Upper lobe of left lung (tissue), 4 donors: Measurements from ENCODE around the gene OR13C8.
"Not testable (repeated sequence)": the region's sequence is repeated elsewhere in the genome, so short reads cannot be mapped to it uniquely, and the experiment has no call there.

Experiments used
- CTCF ChIP-seq, 6 experiments: fragments of 450-650 bp in 4 of 6; fragments of 200-600 bp in 2 of 6; sonication (generic) in 2 of 6; IDR thresholded peaks; one replicate each; pipeline ENCODE4 v1.5.1; 2016 to 2019; ENCODE audit warnings: antibody characterized with exemption in 6 of 6
- POLR2AphosphoS5 ChIP-seq, 2 donors: sonication (generic); formaldehyde crosslinking; IDR thresholded peaks; one replicate each; pipeline ENCODE4 v1.5.1; 2017; ENCODE audit warnings: antibody characterized with exemption in 2 of 2

GRCh38 chr9:104599313-104599712, 30.3 kb downstream of the OR13C8 start, which contains the start of gene OR13C5:
- not testable (repeated sequence) for TF ChIP-seq CTCF, POLR2AphosphoS5 (IDR thresholded peaks at IDR 0.05)
